ENCODE data around the gene ATXN1. TPM values are rescaled to one million over a fixed set of nuclear protein-coding genes. Genes with fewer than 3 reads are reported as not detected.

Gene ATXN1
- polyA plus RNA-seq, 1 donor (not counting 4 experiments of a cell fraction or from before 2014, with no cell fraction given): 9.7 TPM

DNA sequence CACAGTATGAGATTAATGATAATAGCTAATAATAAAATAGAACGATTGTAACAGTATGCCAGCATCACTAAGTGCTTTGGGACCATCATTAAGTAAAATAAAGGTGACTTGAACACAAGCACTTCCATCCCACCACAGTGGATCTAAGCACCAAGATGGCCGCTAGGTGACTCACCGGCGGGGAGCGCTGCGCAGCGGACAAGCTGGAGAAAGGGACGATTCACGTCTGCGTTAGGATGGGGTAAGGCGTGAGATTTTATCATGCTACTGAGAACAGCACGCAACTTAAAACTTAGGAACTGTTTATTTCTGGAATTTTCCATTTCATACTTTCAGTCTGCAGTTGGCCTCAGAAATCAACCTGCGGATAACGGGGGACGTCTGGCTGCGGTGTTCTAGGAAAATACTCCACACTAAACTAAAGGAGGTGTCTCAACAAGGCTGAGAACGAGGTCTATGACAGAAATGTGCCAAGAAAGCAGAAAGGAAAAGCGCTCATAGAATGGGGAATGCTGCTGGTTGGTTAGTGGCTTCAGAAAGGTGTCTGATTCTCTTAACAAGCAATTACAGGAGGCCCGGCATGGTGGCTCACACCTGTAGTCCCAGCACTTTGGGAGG is 408.3 kb downstream of the ATXN1 start:
- Histone ChIP-seq H3K27me3 (ENCODE audit: control insufficient read depth, extremely low read depth, insufficient read depth, low read length) (no peaks in the 10 kb centered on the region), H3K9me1 (ENCODE audit: control insufficient read depth, extremely low read depth, insufficient read depth, low read length) (no peaks in the 10 kb centered on the region), H3K4me2 (ENCODE audit: control insufficient read depth, extremely low read depth, insufficient read depth, low read depth, low read length) (no peak overlapping the region), H3K4me3 (ENCODE audit: control insufficient read depth in 2 of 3, extremely low read depth in 1 of 3, insufficient read depth in 2 of 3, low read depth in 1 of 3, low read length in 3 of 3) (no peak overlapping the region), H3K79me2 (ENCODE audit: control insufficient read depth, insufficient read depth, low read length) (no peaks in the 10 kb centered on the region), H3K36me3 (ENCODE audit: control insufficient read depth in 2 of 2, extremely low read depth in 1 of 2, insufficient read depth in 2 of 2, low read length in 2 of 2) (no peaks in the 10 kb centered on the region), H4K20me1 (ENCODE audit: control insufficient read depth, extremely low read depth, insufficient read depth, low read length) (no peaks in the 10 kb centered on the region), H3K9me3 (ENCODE audit: control insufficient read depth, low read depth, low read length) (no peaks in the 10 kb centered on the region), H3K27ac (ENCODE audit: control insufficient read depth, insufficient read depth, low read length) (no peak overlapping the region), H2AFZ (ENCODE audit: control insufficient read depth, low read length) (no peak overlapping the region), H3K9ac (ENCODE audit: control insufficient read depth, extremely low read depth, insufficient read depth, low read length) (no peak overlapping the region), H3K4me1 (ENCODE audit: control insufficient read depth, extremely low read depth, insufficient read depth, low read length) (peaks cover 30% of the 10 kb centered on the region)
- dilution Hi-C loops (cut with MboI; ENCODE audit: extremely low pct_ligation_motif_present, low sequenced_read_pairs): no loop called here
- FAIRE-seq: no peak
- no peak for DNase-seq (ENCODE audit: low read depth, low spot score)
- TF ChIP-seq, protein P1, sequence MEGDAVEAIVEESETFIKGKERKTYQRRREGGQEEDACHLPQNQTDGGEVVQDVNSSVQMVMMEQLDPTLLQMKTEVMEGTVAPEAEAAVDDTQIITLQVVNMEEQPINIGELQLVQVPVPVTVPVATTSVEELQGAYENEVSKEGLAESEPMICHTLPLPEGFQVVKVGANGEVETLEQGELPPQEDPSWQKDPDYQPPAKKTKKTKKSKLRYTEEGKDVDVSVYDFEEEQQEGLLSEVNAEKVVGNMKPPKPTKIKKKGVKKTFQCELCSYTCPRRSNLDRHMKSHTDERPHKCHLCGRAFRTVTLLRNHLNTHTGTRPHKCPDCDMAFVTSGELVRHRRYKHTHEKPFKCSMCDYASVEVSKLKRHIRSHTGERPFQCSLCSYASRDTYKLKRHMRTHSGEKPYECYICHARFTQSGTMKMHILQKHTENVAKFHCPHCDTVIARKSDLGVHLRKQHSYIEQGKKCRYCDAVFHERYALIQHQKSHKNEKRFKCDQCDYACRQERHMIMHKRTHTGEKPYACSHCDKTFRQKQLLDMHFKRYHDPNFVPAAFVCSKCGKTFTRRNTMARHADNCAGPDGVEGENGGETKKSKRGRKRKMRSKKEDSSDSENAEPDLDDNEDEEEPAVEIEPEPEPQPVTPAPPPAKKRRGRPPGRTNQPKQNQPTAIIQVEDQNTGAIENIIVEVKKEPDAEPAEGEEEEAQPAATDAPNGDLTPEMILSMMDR (optimal IDR thresholded peaks at IDR 0.05 in 1 of 3, IDR thresholded peaks at IDR 0.05 in 1 of 3, conservative IDR thresholded peaks at IDR 0.05 in 1 of 3; ENCODE audit: extremely low read depth in 1 of 3, insufficient read depth in 2 of 3, low read length in 3 of 3): no peak
- TF ChIP-seq EZH2 (IDR thresholded peaks at IDR 0.05; ENCODE audit: low read length): no peak

DNA sequence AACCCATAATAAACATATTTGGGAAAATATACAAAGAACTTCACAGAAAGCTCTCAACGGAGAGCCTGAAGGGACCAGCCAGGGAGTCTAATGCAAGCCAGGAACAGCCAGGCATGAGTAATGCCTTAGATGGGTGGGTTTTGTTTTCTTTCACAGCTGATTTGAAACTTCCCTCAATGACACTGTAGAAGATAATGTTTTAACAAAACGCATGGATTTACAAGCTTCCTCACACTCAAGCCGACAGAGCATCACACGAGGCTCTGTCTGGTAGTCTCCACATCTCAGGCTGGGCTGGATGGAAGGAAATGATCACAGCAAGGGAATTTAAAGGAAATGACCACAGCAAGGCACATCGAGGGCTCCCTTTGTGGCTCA is 409.0 kb downstream of the ATXN1 start:
- TF ChIP-seq EZH2 (IDR thresholded peaks at IDR 0.05; ENCODE audit: low read length): no peak
- TF ChIP-seq, protein P1 (optimal IDR thresholded peaks at IDR 0.05 in 1 of 3, IDR thresholded peaks at IDR 0.05 in 1 of 3, conservative IDR thresholded peaks at IDR 0.05 in 1 of 3; ENCODE audit: extremely low read depth in 1 of 3, insufficient read depth in 2 of 3, low read length in 3 of 3): no peak
- H3K9me1 ChIP-seq (ENCODE audit: control insufficient read depth, extremely low read depth, insufficient read depth, low read length): no peaks in the 10 kb centered on the region
- dilution Hi-C loops (cut with MboI; ENCODE audit: extremely low pct_ligation_motif_present, low sequenced_read_pairs): no loop called here
- H2AFZ ChIP-seq (ENCODE audit: control insufficient read depth, low read length): no peak overlapping the region
- H3K4me1 ChIP-seq (ENCODE audit: control insufficient read depth, extremely low read depth, insufficient read depth, low read length): peaks cover 30% of the 10 kb centered on the region
- no peaks in the 10 kb centered on the region for H3K36me3 ChIP-seq (ENCODE audit: control insufficient read depth in 2 of 2, extremely low read depth in 1 of 2, insufficient read depth in 2 of 2, low read length in 2 of 2)
- DNase-seq (ENCODE audit: low read depth, low spot score): no peak
- H3K9ac ChIP-seq (ENCODE audit: control insufficient read depth, extremely low read depth, insufficient read depth, low read length): no peak overlapping the region
- H4K20me1 ChIP-seq (ENCODE audit: control insufficient read depth, extremely low read depth, insufficient read depth, low read length): no peaks in the 10 kb centered on the region
- no peaks in the 10 kb centered on the region for H3K79me2 ChIP-seq (ENCODE audit: control insufficient read depth, insufficient read depth, low read length)
- no peak for FAIRE-seq
- no peaks in the 10 kb centered on the region for H3K27me3 ChIP-seq (ENCODE audit: control insufficient read depth, extremely low read depth, insufficient read depth, low read length)
- no peak overlapping the region for H3K27ac ChIP-seq (ENCODE audit: control insufficient read depth, insufficient read depth, low read length)
- H3K4me2 ChIP-seq (ENCODE audit: control insufficient read depth, extremely low read depth, insufficient read depth, low read depth, low read length): no peak overlapping the region
- no peak overlapping the region for H3K4me3 ChIP-seq (ENCODE audit: control insufficient read depth in 2 of 3, extremely low read depth in 1 of 3, insufficient read depth in 2 of 3, low read depth in 1 of 3, low read length in 3 of 3)
- no peaks in the 10 kb centered on the region for H3K9me3 ChIP-seq (ENCODE audit: control insufficient read depth, low read depth, low read length)

Data from keratinocyte (primary cell).